ENCODE results near the gene TCEAL6.
"Not testable (repeated sequence)": the region's sequence is repeated elsewhere in the genome, so short reads cannot be mapped to it uniquely, and the experiment has no call there.

TCEAL6 gene

GRCh38 chrX:102142274-102142673, at the start of gene TCEAL6:
Gene TCEAL6 (minus strand): TSS chrX:102142481.
- not testable (repeated sequence) for H3K36me3 Mint-ChIP-seq

GRCh38 chrX:102185967-102186720, 43.9 kb upstream of the TCEAL6 start:
- Mint-ChIP-seq H3K4me3 (no peak overlapping the region), H3K4me1 (no peaks in the 10 kb centered on the region), H3K27ac (no peak overlapping the region), H3K9me3 (no peaks in the 10 kb centered on the region), H3K27me3 (no peaks in the 10 kb centered on the region), H3K36me3 (no peaks in the 10 kb centered on the region)

More at GRCh38 chrX:102142274-102142673, at the start of gene TCEAL6:
- Mint-ChIP-seq H3K4me3 (peak within 1 kb of the TSS; percentile 26), H3K27me3 (peaks cover 15% of the 10 kb centered on the region)
- not testable (repeated sequence) for H3K4me1 Mint-ChIP-seq, H3K9me3 Mint-ChIP-seq, H3K27ac Mint-ChIP-seq

GRCh38 chrX:102155806-102156179, 13.5 kb upstream of the TCEAL6 start, which contains the start of gene BEX5:
Gene BEX5 (minus strand): TSS chrX:102155977. CDS start chrX:102154265, 1,712 bp downstream.
- Mint-ChIP-seq H3K27me3 (no peaks in the 10 kb centered on the region), H3K36me3 (no peaks in the 10 kb centered on the region), H3K4me1 (peaks cover 18% of the 10 kb centered on the region)

GRCh38 chrX:102154900-102155805, 12.9 kb upstream of the TCEAL6 start:
- H3K9me3 Mint-ChIP-seq, result no peaks in the 10 kb centered on the region
- peak overlapping the region; percentile 98 for H3K4me3 Mint-ChIP-seq
- H3K27ac Mint-ChIP-seq, result peak overlapping the region; percentile 93
- H3K27me3 Mint-ChIP-seq, result no peaks in the 10 kb centered on the region
- no peaks in the 10 kb centered on the region for H3K36me3 Mint-ChIP-seq
- peaks cover 18% of the 10 kb centered on the region for H3K4me1 Mint-ChIP-seq

More at GRCh38 chrX:102155806-102156179, 13.5 kb upstream of the TCEAL6 start, which contains the start of gene BEX5:
- peak within 1 kb of the TSS; percentile 93 for H3K27ac Mint-ChIP-seq
- peak within 1 kb of the TSS; percentile 98 for H3K4me3 Mint-ChIP-seq
- H3K9me3 Mint-ChIP-seq, result no peaks in the 10 kb centered on the region

GRCh38 chrX:102154218-102154860, 12.1 kb upstream of the TCEAL6 start:
- Mint-ChIP-seq H3K4me1 (peaks cover 18% of the 10 kb centered on the region), H3K27ac (peak overlapping the region; percentile 93)

GRCh38 chrX:102141631-102142030, 650 bp downstream of the TCEAL6 start:
- not testable (repeated sequence) for H3K9me3 Mint-ChIP-seq, H3K36me3 Mint-ChIP-seq, H3K4me1 Mint-ChIP-seq, H3K4me3 Mint-ChIP-seq, H3K27ac Mint-ChIP-seq
- H3K27me3 Mint-ChIP-seq, result peaks cover 17% of the 10 kb centered on the region

More at GRCh38 chrX:102154218-102154860, 12.1 kb upstream of the TCEAL6 start:
- no peaks in the 10 kb centered on the region for H3K27me3 Mint-ChIP-seq
- no peaks in the 10 kb centered on the region for H3K36me3 Mint-ChIP-seq
- H3K9me3 Mint-ChIP-seq, result no peaks in the 10 kb centered on the region
- peak overlapping the region; percentile 98 for H3K4me3 Mint-ChIP-seq

- H3K27me3 Mint-ChIP-seq, result peaks cover 17% of the 10 kb centered on the region
- not testable (repeated sequence) for H3K4me1 Mint-ChIP-seq, H3K4me3 Mint-ChIP-seq, H3K27ac Mint-ChIP-seq, H3K36me3 Mint-ChIP-seq, H3K9me3 Mint-ChIP-seq
Measured at GRCh38 chrX:102140876-102141275, 1.4 kb downstream of the TCEAL6 start.

- Mint-ChIP-seq H3K27me3 (peaks cover 11% of the 10 kb centered on the region), H3K9me3 (no peaks in the 10 kb centered on the region), H3K36me3 (no peaks in the 10 kb centered on the region), H3K4me3 (no peak overlapping the region), H3K4me1 (no peaks in the 10 kb centered on the region), H3K27ac (no peak overlapping the region)
Measured at GRCh38 chrX:102138064-102138463, 4.2 kb downstream of the TCEAL6 start.

GRCh38 chrX:102129473-102129872, 12.8 kb downstream of the TCEAL6 start:
- Mint-ChIP-seq H3K27ac (no peak overlapping the region), H3K9me3 (no peaks in the 10 kb centered on the region), H3K36me3 (no peaks in the 10 kb centered on the region), H3K4me1 (peaks cover 5% of the 10 kb centered on the region), H3K4me3 (no peak overlapping the region), H3K27me3 (peaks cover 15% of the 10 kb centered on the region)

GRCh38 chrX:102126863-102127262, 15.4 kb downstream of the TCEAL6 start:
- Mint-ChIP-seq H3K4me3 (no peak overlapping the region), H3K27ac (no peak overlapping the region), H3K4me1 (peaks cover 7% of the 10 kb centered on the region), H3K36me3 (no peaks in the 10 kb centered on the region), H3K9me3 (no peaks in the 10 kb centered on the region), H3K27me3 (peaks cover 14% of the 10 kb centered on the region)

GRCh38 chrX:102126080-102126818, 16.0 kb downstream of the TCEAL6 start:
- H3K36me3 Mint-ChIP-seq, H3K9me3 Mint-ChIP-seq, H3K27ac Mint-ChIP-seq, H3K4me1 Mint-ChIP-seq: not testable (repeated sequence)
- H3K27me3 Mint-ChIP-seq, result peaks cover 14% of the 10 kb centered on the region
- H3K4me3 Mint-ChIP-seq, result peak overlapping the region; percentile 15

- Mint-ChIP-seq H3K4me3 (peak within 1 kb of the TSS; percentile 76), H3K27me3 (peaks cover 13% of the 10 kb centered on the region)
- not testable (repeated sequence) for H3K27ac Mint-ChIP-seq, H3K36me3 Mint-ChIP-seq, H3K9me3 Mint-ChIP-seq, H3K4me1 Mint-ChIP-seq
Measured at GRCh38 chrX:102125436-102125835, 16.8 kb downstream of the TCEAL6 start, which contains the start of gene TCEAL2. Gene TCEAL2 (plus strand): TSS chrX:102125679. CDS start chrX:102126831, 1,152 bp downstream.

GRCh38 chrX:102125014-102125413, 17.3 kb downstream of the TCEAL6 start:
- H3K4me1 Mint-ChIP-seq, H3K36me3 Mint-ChIP-seq, H3K9me3 Mint-ChIP-seq, H3K27ac Mint-ChIP-seq: not testable (repeated sequence)
- peak overlapping the region; percentile 76 for H3K4me3 Mint-ChIP-seq
- H3K27me3 Mint-ChIP-seq, result peaks cover 13% of the 10 kb centered on the region

- Mint-ChIP-seq H3K4me1 (no peaks in the 10 kb centered on the region), H3K27me3 (peaks cover 9% of the 10 kb centered on the region), H3K27ac (no peak overlapping the region), H3K4me3 (no peak overlapping the region), H3K36me3 (no peaks in the 10 kb centered on the region), H3K9me3 (no peaks in the 10 kb centered on the region)
Measured at GRCh38 chrX:102115748-102116147, 26.5 kb downstream of the TCEAL6 start.

GRCh38 chrX:102113367-102113766, 28.9 kb downstream of the TCEAL6 start:
- Mint-ChIP-seq H3K36me3 (no peaks in the 10 kb centered on the region), H3K4me3 (no peak overlapping the region), H3K4me1 (no peaks in the 10 kb centered on the region), H3K27me3 (peaks cover 5% of the 10 kb centered on the region), H3K27ac (no peak overlapping the region), H3K9me3 (no peaks in the 10 kb centered on the region)

Measured in activated naive CD4-positive, alpha-beta T cell treated with anti-CD3 and anti-CD28 coated beads, Interleukin-2, amount 50 U/mL, for 24 hours (primary cell).